ENCODE data around the gene DMXL1. TPM values are rescaled to one million over a fixed set of nuclear protein-coding genes. Genes with fewer than 3 reads are reported as not detected.

The DMXL1 gene
- total RNA-seq, 3 donors from 2014 or later (not counting 1 experiment from before 2014, with no cell fraction given) = 36.7 to 43.0 (median 39.9) TPM

GRCh38 chr5:119136666-119137318, 65.9 kb downstream of the DMXL1 start:
- Mint-ChIP-seq H3K9me3 (peaks cover 2 to 6% of the 10 kb centered on the region in 2 donors), H3K4me3 (no peak overlapping the region), H3K4me1 (no peaks in the 10 kb centered on the region), H3K36me3 (peaks cover 36% of the 10 kb centered on the region), H3K27ac (no peak overlapping the region), H3K27me3 (ENCODE audit: low read depth in 2 of 2) (no peaks in the 10 kb centered on the region)
- no peak for TF ChIP-seq CTCF (IDR thresholded peaks at IDR 0.05)
- Histone ChIP-seq H3K36me3 (ENCODE audit: control insufficient read depth, insufficient read depth, low read length) (peaks cover 19% of the 10 kb centered on the region), H3K4me3 (ENCODE audit: low read length) (no peak overlapping the region), H3K27ac (ENCODE audit: low read length) (no peak overlapping the region), H3K27me3 (ENCODE audit: control insufficient read depth, insufficient read depth, low read length) (no peaks in the 10 kb centered on the region), H3K4me1 (ENCODE audit: control insufficient read depth, insufficient read depth, low read length) (no peaks in the 10 kb centered on the region), H3K9me3 (ENCODE audit: control insufficient read depth, insufficient read depth, low read length) (peaks cover 17% of the 10 kb centered on the region)
- DNase-seq (no peak), ATAC-seq (no peak)
- 98% methylated on average over 7 of the region's 7 CpGs for WGBS (ENCODE audit: insufficient coverage)
- intact Hi-C loops (cut with micrococcal nuclease) = no loop called here

- Histone ChIP-seq H3K36me3 (ENCODE audit: control insufficient read depth, insufficient read depth, low read length) (peaks cover 20% of the 10 kb centered on the region), H3K27ac (ENCODE audit: low read length) (no peak overlapping the region), H3K4me1 (ENCODE audit: control insufficient read depth, insufficient read depth, low read length) (no peaks in the 10 kb centered on the region), H3K27me3 (ENCODE audit: control insufficient read depth, insufficient read depth, low read length) (no peaks in the 10 kb centered on the region), H3K9me3 (ENCODE audit: control insufficient read depth, insufficient read depth, low read length) (no peaks in the 10 kb centered on the region), H3K4me3 (ENCODE audit: low read length) (no peak overlapping the region)
- ATAC-seq (no peak), DNase-seq (no peak)
- intact Hi-C loops (cut with micrococcal nuclease) = no loop called here
- H3K4me3 Mint-ChIP-seq = no peak overlapping the region
- H3K9me3 Mint-ChIP-seq = peaks cover 0 to 11% of the 10 kb centered on the region in 2 donors
- no peaks in the 10 kb centered on the region for H3K27me3 Mint-ChIP-seq (ENCODE audit: low read depth in 2 of 2)
- WGBS (ENCODE audit: insufficient coverage) = 90% methylated on average over 4 of the region's 4 CpGs
- TF ChIP-seq CTCF (IDR thresholded peaks at IDR 0.05) = no peak
- no peaks in the 10 kb centered on the region for H3K4me1 Mint-ChIP-seq
- peaks cover 22% of the 10 kb centered on the region for H3K36me3 Mint-ChIP-seq
- H3K27ac Mint-ChIP-seq = no peak overlapping the region
These were observed 82.7 kb downstream of the DMXL1 start for GRCh38 chr5:119153629-119154028.

- Mint-ChIP-seq H3K4me1 (no peaks in the 10 kb centered on the region), H3K36me3 (peaks cover 16% of the 10 kb centered on the region), H3K4me3 (no peak overlapping the region), H3K27ac (no peak overlapping the region), H3K9me3 (peaks cover 0 to 11% of the 10 kb centered on the region in 2 donors), H3K27me3 (ENCODE audit: low read depth in 2 of 2) (no peaks in the 10 kb centered on the region)
- Histone ChIP-seq H3K27ac (ENCODE audit: low read length) (no peak overlapping the region), H3K27me3 (ENCODE audit: control insufficient read depth, insufficient read depth, low read length) (no peaks in the 10 kb centered on the region), H3K9me3 (ENCODE audit: control insufficient read depth, insufficient read depth, low read length) (no peaks in the 10 kb centered on the region), H3K4me1 (ENCODE audit: control insufficient read depth, insufficient read depth, low read length) (no peaks in the 10 kb centered on the region), H3K36me3 (ENCODE audit: control insufficient read depth, insufficient read depth, low read length) (peaks cover 1% of the 10 kb centered on the region), H3K4me3 (ENCODE audit: low read length) (no peak overlapping the region)
- TF ChIP-seq CTCF (IDR thresholded peaks at IDR 0.05) = no peak
- WGBS (ENCODE audit: insufficient coverage) = 100% methylated on average over 2 of the region's 2 CpGs
- no peak for ATAC-seq
- intact Hi-C loops (cut with micrococcal nuclease) = no loop called here
- no peak for DNase-seq
These were observed 87.3 kb downstream of the DMXL1 start for GRCh38 chr5:119158144-119158543.

GRCh38 chr5:119161430-119161829, 90.5 kb downstream of the DMXL1 start:
- H3K4me1 Mint-ChIP-seq = no peaks in the 10 kb centered on the region
- H3K9me3 ChIP-seq (ENCODE audit: control insufficient read depth, insufficient read depth, low read length) = no peaks in the 10 kb centered on the region
- WGBS (ENCODE audit: insufficient coverage) = 95% methylated on average over 4 of the region's 4 CpGs
- peaks cover 14% of the 10 kb centered on the region for H3K36me3 Mint-ChIP-seq
- no peak overlapping the region for H3K4me3 Mint-ChIP-seq
- intact Hi-C loops (cut with micrococcal nuclease) = no loop called here
- no peaks in the 10 kb centered on the region for H3K27me3 Mint-ChIP-seq (ENCODE audit: low read depth in 2 of 2)
- no peak for ATAC-seq
- TF ChIP-seq CTCF (IDR thresholded peaks at IDR 0.05) = no peak
- peaks cover 0 to 11% of the 10 kb centered on the region in 2 donors for H3K9me3 Mint-ChIP-seq
- H3K4me3 ChIP-seq (ENCODE audit: low read length) = no peak overlapping the region
- H3K27me3 ChIP-seq (ENCODE audit: control insufficient read depth, insufficient read depth, low read length) = no peaks in the 10 kb centered on the region
- DNase-seq = no peak
- no peak overlapping the region for H3K27ac Mint-ChIP-seq
- H3K36me3 ChIP-seq (ENCODE audit: control insufficient read depth, insufficient read depth, low read length) = peaks cover 8% of the 10 kb centered on the region
- H3K4me1 ChIP-seq (ENCODE audit: control insufficient read depth, insufficient read depth, low read length) = no peaks in the 10 kb centered on the region
- H3K27ac ChIP-seq (ENCODE audit: low read length) = no peak overlapping the region
